ENCODE results near the gene KMT2D.
"Not testable (repeated sequence)": the region's sequence is repeated elsewhere in the genome, so short reads cannot be mapped to it uniquely, and the experiment has no call there.

Gene KMT2D

GRCh38 chr12:49088150-49088931 is 27.7 kb upstream of the KMT2D start:
- peak; percentile 60 for DNase-seq (ENCODE audit: low read depth)

GRCh38 chr12:49086116-49086515 is 25.5 kb upstream of the KMT2D start:
- DNase-seq (ENCODE audit: low read depth): no peak

- no peak for DNase-seq (ENCODE audit: low read depth)
Observed at GRCh38 chr12:49084438-49084837, 23.8 kb upstream of the KMT2D start.

GRCh38 chr12:49079793-49080192 is 19.2 kb upstream of the KMT2D start:
- no peak for DNase-seq (ENCODE audit: low read depth)

GRCh38 chr12:49070971-49071370 is 10.4 kb upstream of the KMT2D start:
- no peak for DNase-seq (ENCODE audit: low read depth)

- DNase-seq (ENCODE audit: low read depth): peak; percentile 99
Observed at GRCh38 chr12:49069507-49070346, 9.1 kb upstream of the KMT2D start, which contains the start of gene RHEBL1. TSS of gene RHEBL1 (minus strand) at chr12:49069979. CDS start at chr12:49069785, 194 bp downstream.

- no peak for DNase-seq (ENCODE audit: low read depth)
Observed at GRCh38 chr12:49068879-49069506, 8.4 kb upstream of the KMT2D start.

- DNase-seq (ENCODE audit: low read depth): no peak
Observed at GRCh38 chr12:49066120-49066519, 5.5 kb upstream of the KMT2D start.

GRCh38 chr12:49064767-49065152 is 4.2 kb upstream of the KMT2D start:
- DNase-seq (ENCODE audit: low read depth): no peak

GRCh38 chr12:49061916-49062315 is 1.3 kb upstream of the KMT2D start:
- DNase-seq (ENCODE audit: low read depth): not testable (repeated sequence)

GRCh38 chr12:49061157-49061650 is 610 bp upstream of the KMT2D start:
- DNase-seq (ENCODE audit: low read depth): no peak

- DNase-seq (ENCODE audit: low read depth): no peak
Observed at GRCh38 chr12:49059299-49060171, 1.1 kb downstream of the KMT2D start.

GRCh38 chr12:49059045-49059298 is 1.6 kb downstream of the KMT2D start:
- no peak for DNase-seq (ENCODE audit: low read depth)

GRCh38 chr12:49058366-49059044 is 2.1 kb downstream of the KMT2D start:
- no peak for DNase-seq (ENCODE audit: low read depth)

GRCh38 chr12:49057888-49058287 is 2.7 kb downstream of the KMT2D start:
- DNase-seq (ENCODE audit: low read depth): no peak

GRCh38 chr12:49055978-49056754 is 4.4 kb downstream of the KMT2D start:
- peak; percentile 49 for DNase-seq (ENCODE audit: low read depth)

- no peak for DNase-seq (ENCODE audit: low read depth)
Observed at GRCh38 chr12:49055092-49055491, 5.5 kb downstream of the KMT2D start.

GRCh38 chr12:49054524-49054923 is 6.1 kb downstream of the KMT2D start:
- DNase-seq (ENCODE audit: low read depth): no peak

- DNase-seq (ENCODE audit: low read depth): no peak
Observed at GRCh38 chr12:49054096-49054495, 6.5 kb downstream of the KMT2D start.

- DNase-seq (ENCODE audit: low read depth): no peak
Observed at GRCh38 chr12:49052451-49053208, 8.0 kb downstream of the KMT2D start.

All from stimulated activated CD4-positive, alpha-beta T cell treated with anti-CD3 and anti-CD28 coated beads, Interleukin-2, amount 100 ng/mL, for 4 hours (primary cell).